ENCODE data around the gene PRG2. TPM values are rescaled to one million over a fixed set of nuclear protein-coding genes. Genes with fewer than 3 reads are reported as not detected.
A peak's percentile ranks its signal among the peaks of the same experiment; 100 is the strongest.

Gene PRG2
- total and polyA plus RNA-seq, 2 of the 13 experiments (the other 11 are each of a cell fraction or from before 2014, with no cell fraction given): not detected

DNA sequence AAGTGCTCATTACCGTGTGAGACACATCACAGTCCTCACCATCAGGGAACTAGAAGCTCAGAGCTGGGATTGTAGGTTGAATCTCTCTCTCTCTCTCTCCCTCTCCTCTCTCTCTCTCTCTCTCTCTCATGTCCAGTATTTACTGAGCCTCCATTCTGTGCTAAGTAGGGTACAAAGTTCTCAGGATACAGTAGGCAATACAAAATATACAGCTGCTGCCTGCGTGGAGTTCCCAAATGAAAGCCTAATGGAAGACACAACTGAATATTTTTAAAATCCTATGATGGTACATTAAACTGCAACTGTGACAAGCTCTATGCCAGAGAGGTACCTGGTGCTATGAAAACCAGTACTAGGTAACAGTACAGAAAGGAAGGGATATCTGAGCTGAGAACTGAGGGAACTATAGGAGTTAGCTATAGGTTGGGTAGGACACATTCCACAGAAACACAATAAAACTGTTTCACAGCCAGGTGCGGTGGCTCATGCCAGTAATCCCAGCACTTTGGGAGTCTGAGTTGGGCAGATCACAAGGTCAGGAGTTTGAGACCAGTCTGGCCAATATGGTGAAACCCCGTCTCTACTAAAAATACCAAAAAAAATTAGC, 9.6 kb upstream of the PRG2 start (continued):
- TF ChIP-seq, protein P1, sequence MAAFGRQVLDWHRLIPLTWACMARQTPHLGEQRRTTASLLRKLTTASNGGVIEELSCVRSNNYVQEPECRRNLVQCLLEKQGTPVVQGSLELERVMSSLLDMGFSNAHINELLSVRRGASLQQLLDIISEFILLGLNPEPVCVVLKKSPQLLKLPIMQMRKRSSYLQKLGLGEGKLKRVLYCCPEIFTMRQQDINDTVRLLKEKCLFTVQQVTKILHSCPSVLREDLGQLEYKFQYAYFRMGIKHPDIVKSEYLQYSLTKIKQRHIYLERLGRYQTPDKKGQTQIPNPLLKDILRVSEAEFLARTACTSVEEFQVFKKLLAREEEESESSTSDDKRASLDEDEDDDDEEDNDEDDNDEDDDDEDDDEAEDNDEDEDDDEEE (CRISPR knock-in tag; IDR thresholded peaks at IDR 0.05): no peak
- TF ChIP-seq MBD4 (IDR thresholded peaks at IDR 0.05; ENCODE audit: borderline replicate concordance, low read length) (no peak), ZNF678 (CRISPR knock-in tag; IDR thresholded peaks at IDR 0.05) (no peak), CBX1 (IDR thresholded peaks at IDR 0.05; ENCODE audit: low read depth) (no peak), AGO2 (optimal IDR thresholded peaks at IDR 0.05; ENCODE audit: low read depth, low read length) (no peak), ZNF34 (CRISPR knock-in tag; IDR thresholded peaks at IDR 0.05; ENCODE audit: borderline replicate concordance) (no peak), CC2D1A (CRISPR knock-in tag; IDR thresholded peaks at IDR 0.05) (no peak), TEAD2 (CRISPR knock-in tag; IDR thresholded peaks at IDR 0.05) (no peak), GATA4 (IDR thresholded peaks at IDR 0.05; ENCODE audit: borderline replicate concordance, low read depth) (no peak), CBX2 (IDR thresholded peaks at IDR 0.05; ENCODE audit: low read depth, low read length) (no peak), CBX2 (CRISPR knock-in tag; IDR thresholded peaks at IDR 0.05; ENCODE audit: low read depth) (no peak), ZNF672 (CRISPR knock-in tag; IDR thresholded peaks at IDR 0.05) (no peak), ZNF615 (CRISPR knock-in tag; IDR thresholded peaks at IDR 0.05; ENCODE audit: borderline replicate concordance) (no peak), ZNF7 (CRISPR knock-in tag; IDR thresholded peaks at IDR 0.05) (no peak), YEATS4 (CRISPR knock-in tag; IDR thresholded peaks at IDR 0.05; ENCODE audit: borderline replicate concordance) (no peak), ZNF792 (CRISPR knock-in tag; IDR thresholded peaks at IDR 0.05) (peak; percentile 60; the same call in 1 of the 2 replicates), ZNF317 (CRISPR knock-in tag; IDR thresholded peaks at IDR 0.05) (no peak), ZBTB7B (CRISPR knock-in tag; IDR thresholded peaks at IDR 0.05) (no peak), KLF12 (CRISPR knock-in tag; IDR thresholded peaks at IDR 0.05; ENCODE audit: borderline replicate concordance) (no peak), ZNF30 (CRISPR knock-in tag; IDR thresholded peaks at IDR 0.05) (no peak), RAD51 (IDR thresholded peaks at IDR 0.05; ENCODE audit: borderline replicate concordance) (no peak), ZNF296 (CRISPR knock-in tag; conservative IDR thresholded peaks at IDR 0.05) (no peak)
- TF ChIP-seq, protein P2, sequence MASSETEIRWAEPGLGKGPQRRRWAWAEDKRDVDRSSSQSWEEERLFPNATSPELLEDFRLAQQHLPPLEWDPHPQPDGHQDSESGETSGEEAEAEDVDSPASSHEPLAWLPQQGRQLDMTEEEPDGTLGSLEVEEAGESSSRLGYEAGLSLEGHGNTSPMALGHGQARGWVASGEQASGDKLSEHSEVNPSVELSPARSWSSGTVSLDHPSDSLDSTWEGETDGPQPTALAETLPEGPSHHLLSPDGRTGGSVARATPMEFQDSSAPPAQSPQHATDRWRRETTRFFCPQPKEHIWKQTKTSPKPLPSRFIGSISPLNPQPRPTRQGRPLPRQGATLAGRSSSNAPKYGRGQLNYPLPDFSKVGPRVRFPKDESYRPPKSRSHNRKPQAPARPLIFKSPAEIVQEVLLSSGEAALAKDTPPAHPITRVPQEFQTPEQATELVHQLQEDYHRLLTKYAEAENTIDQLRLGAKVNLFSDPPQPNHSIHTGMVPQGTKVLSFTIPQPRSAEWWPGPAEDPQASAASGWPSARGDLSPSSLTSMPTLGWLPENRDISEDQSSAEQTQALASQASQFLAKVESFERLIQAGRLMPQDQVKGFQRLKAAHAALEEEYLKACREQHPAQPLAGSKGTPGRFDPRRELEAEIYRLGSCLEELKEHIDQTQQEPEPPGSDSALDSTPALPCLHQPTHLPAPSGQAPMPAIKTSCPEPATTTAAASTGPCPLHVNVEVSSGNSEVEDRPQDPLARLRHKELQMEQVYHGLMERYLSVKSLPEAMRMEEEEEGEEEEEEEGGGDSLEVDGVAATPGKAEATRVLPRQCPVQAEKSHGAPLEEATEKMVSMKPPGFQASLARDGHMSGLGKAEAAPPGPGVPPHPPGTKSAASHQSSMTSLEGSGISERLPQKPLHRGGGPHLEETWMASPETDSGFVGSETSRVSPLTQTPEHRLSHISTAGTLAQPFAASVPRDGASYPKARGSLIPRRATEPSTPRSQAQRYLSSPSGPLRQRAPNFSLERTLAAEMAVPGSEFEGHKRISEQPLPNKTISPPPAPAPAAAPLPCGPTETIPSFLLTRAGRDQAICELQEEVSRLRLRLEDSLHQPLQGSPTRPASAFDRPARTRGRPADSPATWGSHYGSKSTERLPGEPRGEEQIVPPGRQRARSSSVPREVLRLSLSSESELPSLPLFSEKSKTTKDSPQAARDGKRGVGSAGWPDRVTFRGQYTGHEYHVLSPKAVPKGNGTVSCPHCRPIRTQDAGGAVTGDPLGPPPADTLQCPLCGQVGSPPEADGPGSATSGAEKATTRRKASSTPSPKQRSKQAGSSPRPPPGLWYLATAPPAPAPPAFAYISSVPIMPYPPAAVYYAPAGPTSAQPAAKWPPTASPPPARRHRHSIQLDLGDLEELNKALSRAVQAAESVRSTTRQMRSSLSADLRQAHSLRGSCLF (CRISPR knock-in tag; IDR thresholded peaks at IDR 0.05; ENCODE audit: borderline replicate concordance): no peak
- TF ChIP-seq, protein P3, sequence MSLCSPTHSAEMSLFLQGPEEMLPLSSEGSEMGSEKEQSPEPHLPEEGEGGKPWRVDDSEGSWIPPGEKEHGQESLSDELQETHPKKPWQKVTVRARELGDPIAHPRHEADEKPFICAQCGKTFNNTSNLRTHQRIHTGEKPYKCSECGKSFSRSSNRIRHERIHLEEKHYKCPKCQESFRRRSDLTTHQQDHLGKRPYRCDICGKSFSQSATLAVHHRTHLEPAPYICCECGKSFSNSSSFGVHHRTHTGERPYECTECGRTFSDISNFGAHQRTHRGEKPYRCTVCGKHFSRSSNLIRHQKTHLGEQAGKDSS (CRISPR knock-in tag; IDR thresholded peaks at IDR 0.05; ENCODE audit: borderline replicate concordance, low read depth): no peak
- TF ChIP-seq, protein P4, sequence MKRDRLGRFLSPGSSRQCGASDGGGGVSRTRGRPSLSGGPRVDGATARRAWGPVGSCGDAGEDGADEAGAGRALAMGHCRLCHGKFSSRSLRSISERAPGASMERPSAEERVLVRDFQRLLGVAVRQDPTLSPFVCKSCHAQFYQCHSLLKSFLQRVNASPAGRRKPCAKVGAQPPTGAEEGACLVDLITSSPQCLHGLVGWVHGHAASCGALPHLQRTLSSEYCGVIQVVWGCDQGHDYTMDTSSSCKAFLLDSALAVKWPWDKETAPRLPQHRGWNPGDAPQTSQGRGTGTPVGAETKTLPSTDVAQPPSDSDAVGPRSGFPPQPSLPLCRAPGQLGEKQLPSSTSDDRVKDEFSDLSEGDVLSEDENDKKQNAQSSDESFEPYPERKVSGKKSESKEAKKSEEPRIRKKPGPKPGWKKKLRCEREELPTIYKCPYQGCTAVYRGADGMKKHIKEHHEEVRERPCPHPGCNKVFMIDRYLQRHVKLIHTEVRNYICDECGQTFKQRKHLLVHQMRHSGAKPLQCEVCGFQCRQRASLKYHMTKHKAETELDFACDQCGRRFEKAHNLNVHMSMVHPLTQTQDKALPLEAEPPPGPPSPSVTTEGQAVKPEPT (CRISPR knock-in tag; IDR thresholded peaks at IDR 0.05; ENCODE audit: low read depth): no peak
